Thyroid gland (tissue), 4 donors: ENCODE results near the gene BABAM1. TPM values are rescaled to one million over a fixed set of nuclear protein-coding genes. Genes with fewer than 3 reads are reported as not detected.

Experiments
- DNase-seq, 2 donors: peaks; one replicate each; pipeline ENCODE4 v3.0.0-alpha.2; 2019
- H3K27ac ChIP-seq, 3 donors: fragments of 200-600 bp; sonication (generic); 1 replicate in 2 of 3; 2 replicates in 1 of 3; pipeline ENCODE4 v1.5.1; 2016 to 2019; ENCODE audit warnings: mild to moderate bottlenecking in 1 of 3, moderate library complexity in 1 of 3
- H3K27me3 ChIP-seq: fragments of 200-600 bp; sonication (generic); one replicate; pipeline ENCODE4 v1.5.1; 2019
- H3K36me3 ChIP-seq, 2 donors: fragments of 200-600 bp; sonication (generic); one replicate each; pipeline ENCODE4 v1.5.1; 2016 to 2019
- H3K4me1 ChIP-seq, 2 donors: fragments of 200-600 bp; sonication (generic); one replicate each; pipeline ENCODE4 v1.5.1; 2017 to 2019
- H3K4me3 ChIP-seq, 3 donors: fragments of 200-600 bp; sonication (generic); replicated peaks in 1 of 3; 1 replicate in 2 of 3; 2 replicates in 1 of 3; pipeline ENCODE4 v1.5.1; 2016; ENCODE audit warnings: mild to moderate bottlenecking in 1 of 3
- H3K9me3 ChIP-seq: fragments of 200-600 bp; sonication (generic); one replicate; pipeline ENCODE4 v1.5.1; 2017
- CTCF ChIP-seq, 6 experiments: fragments of 200-600 bp in 3 of 6; fragments of 450-650 bp in 3 of 6; sonication (generic) in 3 of 6; IDR thresholded peaks; one replicate each; pipeline ENCODE4 v1.5.1; 2016 to 2019; ENCODE audit warnings: antibody characterized with exemption in 6 of 6, mild to moderate bottlenecking in 2 of 6, inconsistent platforms in 1 of 6, moderate library complexity in 1 of 6
- POLR2A ChIP-seq, 2 donors: fragments of 450-650 bp; IDR thresholded peaks; one replicate each; pipeline ENCODE4 v1.6.1; 2017; ENCODE audit warnings: antibody characterized with exemption in 2 of 2, mild to moderate bottlenecking in 2 of 2, moderate library complexity in 1 of 2
- WGBS, 2 donors: methylation state at CpG; one replicate each; pipeline ENCODE4 v1.1.5; 2017; 5-methylcytosine and 5-hydroxymethylcytosine counted together
- intact Hi-C: fragments of 100-400 bp; cut with DNase I; formaldehyde crosslinking; loops from one replicate; pipeline ENCODE4 v1.15.1; 2023
- total RNA-seq, 4 donors: library from RNA; depleted of rRNA; stranded (reverse); fragments of >200 nt; gene quantifications; one replicate each; pipeline ENCODE4 v1.2.3, GENCODE V29; 2016

Gene BABAM1
- total RNA-seq, 4 donors from 2014 or later: 49.6 to 87.5 (median 71.1) TPM

DNA sequence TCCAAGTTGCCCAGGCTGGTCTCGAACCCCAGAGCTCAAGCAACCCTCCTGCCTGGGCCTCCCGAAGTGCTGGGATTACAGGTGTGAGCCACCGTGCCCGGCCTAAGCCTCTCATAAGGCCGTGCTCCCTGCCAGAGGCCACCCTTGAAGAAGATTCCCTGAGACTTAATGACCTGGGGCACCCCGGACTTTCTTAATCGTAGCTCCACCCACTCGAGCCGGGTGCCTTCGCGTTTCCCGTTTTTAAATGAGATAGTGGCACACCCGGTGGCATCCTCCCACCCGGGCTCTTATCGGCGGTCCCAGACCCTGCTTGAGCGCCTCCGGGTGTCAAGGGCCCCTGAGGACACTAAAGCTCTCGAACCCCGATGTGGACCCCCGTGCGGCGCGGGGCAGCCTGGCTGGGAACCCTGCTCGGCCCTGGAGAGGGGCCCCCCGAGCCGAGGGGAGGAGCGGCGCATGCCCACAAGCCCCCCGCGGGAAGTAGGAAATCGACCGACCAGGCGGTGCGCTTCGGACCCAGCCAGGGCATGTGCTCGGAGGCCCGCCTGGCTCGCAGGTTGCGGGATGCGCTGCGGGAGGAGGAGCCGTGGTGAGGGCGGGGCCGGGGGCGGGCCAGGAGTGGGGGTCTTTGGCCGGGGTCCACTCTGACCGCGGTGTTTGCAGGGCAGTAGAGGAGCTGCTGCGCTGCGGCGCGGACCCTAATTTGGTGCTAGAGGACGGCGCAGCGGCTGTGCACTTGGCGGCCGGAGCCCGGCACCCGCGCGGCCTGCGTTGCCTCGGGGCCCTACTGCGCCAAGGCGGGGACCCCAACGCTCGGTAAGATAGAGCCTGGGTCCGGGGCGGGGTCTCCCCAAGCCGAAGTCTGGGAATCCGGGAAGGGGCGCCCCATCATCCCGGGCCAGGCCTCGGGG, 14.4 kb downstream of the BABAM1 start, which contains the start of gene ANKLE1:
ANKLE1 (plus strand) TSS at position 511 of the 914 bp plus-strand sequence; CDS start at position 531, 20 bp downstream.
- no peak for DNase-seq
- Histone ChIP-seq H3K27ac (no peak within 1 kb of the TSS), H3K4me1 (peaks cover 12 to 13% of the 10 kb centered on the region in 2 donors), H3K9me3 (no peaks in the 10 kb centered on the region), H3K27me3 (peaks cover 9% of the 10 kb centered on the region), H3K36me3 (peaks cover 0 to 11% of the 10 kb centered on the region in 2 donors), H3K4me3 (no peak within 1 kb of the TSS)
- intact Hi-C loops: loop anchor here (5.0 kb wide), 2 partner anchors 79 to 214 kb away; no protein-coding TSS in a partner anchor
- TF ChIP-seq POLR2A (IDR thresholded peaks at IDR 0.05): no peak
- no peak for TF ChIP-seq CTCF (IDR thresholded peaks at IDR 0.05)
- 18 to 27% methylated on average over 18 of the region's 75 CpGs for WGBS, 2 donors

DNA sequence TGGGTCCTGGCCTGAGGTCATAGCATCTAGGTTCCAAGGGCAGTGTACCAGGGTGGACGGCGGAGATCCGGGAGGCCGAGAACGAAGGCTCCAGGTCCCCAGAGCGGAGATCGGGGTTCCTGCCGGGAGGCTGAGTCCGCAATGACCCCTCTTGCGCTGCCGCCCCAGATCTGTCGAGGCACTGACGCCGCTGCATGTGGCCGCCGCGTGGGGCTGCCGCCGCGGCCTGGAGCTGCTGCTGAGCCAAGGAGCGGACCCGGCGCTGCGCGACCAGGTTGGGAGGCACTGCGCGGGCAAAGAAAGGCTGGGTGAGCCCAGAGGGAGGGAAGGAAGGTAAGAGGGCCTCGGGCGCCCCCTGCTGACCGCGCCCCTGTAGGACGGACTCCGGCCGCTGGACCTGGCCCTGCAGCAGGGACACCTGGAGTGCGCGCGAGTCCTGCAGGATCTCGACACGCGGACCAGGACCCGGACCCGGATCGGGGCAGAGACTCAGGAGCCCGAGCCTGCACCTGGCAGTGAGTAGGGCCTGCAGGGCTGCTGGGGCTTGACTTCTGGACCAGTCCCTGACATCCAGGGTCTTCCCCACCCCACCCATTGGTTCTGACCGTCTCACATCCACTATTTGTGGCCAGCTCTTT, 15.4 kb downstream of the BABAM1 start:
- H3K4me3 ChIP-seq: no peak overlapping the region
- WGBS, 2 donors: 3 to 7% methylated on average over 17 to 30 of the region's 45 CpGs
- peaks cover 0 to 2% of the 10 kb centered on the region in 2 donors for H3K36me3 ChIP-seq
- peaks cover 12 to 13% of the 10 kb centered on the region in 2 donors for H3K4me1 ChIP-seq
- TF ChIP-seq POLR2A (IDR thresholded peaks at IDR 0.05) (no peak), CTCF (IDR thresholded peaks at IDR 0.05) (peak; percentile 71 to 90 (median 88))
- H3K27ac ChIP-seq: no peak overlapping the region
- DNase-seq: peak; percentile 83 to 84
- H3K9me3 ChIP-seq: no peaks in the 10 kb centered on the region
- peaks cover 9% of the 10 kb centered on the region for H3K27me3 ChIP-seq
- intact Hi-C loops: loop anchor here (5.0 kb wide), 2 partner anchors 80 to 215 kb away; no protein-coding TSS in a partner anchor

DNA sequence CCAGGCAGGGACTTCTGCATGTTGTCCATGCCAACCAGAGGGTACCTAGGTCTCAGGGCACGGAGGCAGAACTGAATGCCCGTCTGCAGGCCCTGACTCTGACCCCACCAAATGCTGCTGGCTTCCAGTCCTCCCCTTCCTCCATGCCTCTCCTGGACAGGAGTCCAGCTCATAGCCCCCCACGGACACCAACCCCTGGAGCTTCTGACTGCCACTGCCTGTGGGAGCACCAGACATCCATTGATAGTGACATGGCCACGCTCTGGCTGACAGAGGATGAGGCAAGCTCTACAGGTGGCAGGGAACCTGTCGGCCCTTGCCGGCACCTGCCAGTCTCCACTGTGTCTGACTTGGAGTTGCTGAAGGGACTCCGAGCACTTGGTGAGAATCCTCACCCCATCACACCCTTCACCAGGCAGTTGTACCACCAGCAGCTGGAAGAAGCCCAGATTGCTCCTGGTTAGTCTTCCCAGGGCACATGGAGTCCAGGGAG, 16.3 kb downstream of the BABAM1 start:
- Histone ChIP-seq H3K4me1 (peaks cover 12 to 13% of the 10 kb centered on the region in 2 donors), H3K36me3 (peaks cover 0 to 2% of the 10 kb centered on the region in 2 donors), H3K4me3 (no peak overlapping the region), H3K27me3 (peaks cover 9% of the 10 kb centered on the region), H3K9me3 (no peaks in the 10 kb centered on the region), H3K27ac (no peak overlapping the region)
- TF ChIP-seq CTCF (IDR thresholded peaks at IDR 0.05) (no peak), POLR2A (IDR thresholded peaks at IDR 0.05) (no peak)
- no peak for DNase-seq
- 93 to 98% methylated on average over 7 of the region's 7 CpGs for WGBS, 2 donors
- intact Hi-C loops: loop anchor here (5.0 kb wide), 2 partner anchors 81 to 216 kb away; no protein-coding TSS in a partner anchor

DNA sequence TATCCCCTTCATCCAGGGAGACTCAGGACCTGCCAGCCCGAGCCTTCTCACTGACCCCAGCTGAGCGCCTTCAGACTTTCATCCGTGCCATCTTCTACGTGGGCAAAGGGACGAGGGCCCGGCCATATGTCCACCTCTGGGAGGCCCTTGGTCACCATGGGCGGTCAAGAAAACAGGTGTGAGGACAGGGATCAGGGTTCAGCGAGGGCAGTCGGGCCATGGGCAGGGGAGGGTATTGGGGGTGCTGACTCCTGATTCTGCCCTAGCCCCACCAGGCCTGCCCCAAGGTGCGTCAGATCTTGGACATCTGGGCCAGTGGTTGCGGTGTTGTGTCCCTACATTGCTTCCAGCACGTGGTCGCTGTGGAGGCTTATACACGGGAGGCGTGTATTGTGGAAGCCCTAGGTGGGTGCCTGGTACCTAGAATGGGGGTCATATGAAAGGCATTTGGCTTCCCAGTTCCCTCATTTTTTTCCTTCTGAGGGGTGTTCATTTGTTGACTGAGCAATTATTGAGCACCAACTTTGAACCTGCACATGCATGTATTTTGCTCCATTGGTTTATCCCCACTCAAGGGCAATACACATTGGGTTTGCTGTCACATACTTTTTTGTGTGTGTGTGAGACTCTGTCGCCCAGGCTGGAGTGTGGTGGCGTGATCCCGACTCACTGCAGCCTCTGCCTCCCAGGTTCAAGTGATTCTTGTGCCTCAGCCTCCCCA, 18.3 kb downstream of the BABAM1 start:
- intact Hi-C loops: no loop called here
- Histone ChIP-seq H3K27ac (no peak overlapping the region), H3K4me3 (no peak overlapping the region), H3K4me1 (peaks cover 12 to 13% of the 10 kb centered on the region in 2 donors), H3K27me3 (peaks cover 9% of the 10 kb centered on the region), H3K36me3 (no peaks in the 10 kb centered on the region), H3K9me3 (no peaks in the 10 kb centered on the region)
- 90 to 92% methylated on average over 15 to 18 of the region's 18 CpGs for WGBS, 2 donors
- TF ChIP-seq POLR2A (IDR thresholded peaks at IDR 0.05) (no peak), CTCF (IDR thresholded peaks at IDR 0.05) (no peak)
- DNase-seq: no peak
